Thoracic aorta (tissue), 2 donors: ENCODE results near the gene KLK4. TPM values are rescaled to one million over a fixed set of nuclear protein-coding genes. Genes with fewer than 3 reads are reported as not detected.

Experiments
- ATAC-seq: fragments of 150-250 bp; one replicate; pipeline ENCODE4 v1.8.0; 2017; ENCODE audit warnings: low read depth; ENCODE audit not compliant: insufficient number of reproducible peaks, low FRiP score
- DNase-seq: peaks from one replicate; pipeline ENCODE4 v3.0.0-alpha.2; 2020; ENCODE audit warnings: low spot score
- H3K27ac ChIP-seq, 2 donors: fragments of 200-600 bp; sonication (generic); 1 replicate in 1 of 2; 2 replicates in 1 of 2; pipeline ENCODE4 v1.5.1; 2016; ENCODE audit warnings: mild to moderate bottlenecking in 2 of 2, moderate library complexity in 2 of 2
- H3K27me3 ChIP-seq: fragments of 200-600 bp; sonication (generic); replicated peaks from 2 replicates; pipeline ENCODE4 v1.6.0; 2016; ENCODE audit warnings: mild to moderate bottlenecking; ENCODE audit not compliant: insufficient read depth
- H3K36me3 ChIP-seq: fragments of 200-600 bp; sonication (generic); one replicate; pipeline ENCODE4 v1.5.1; 2016
- H3K4me1 ChIP-seq, 2 donors: fragments of 200-600 bp; sonication (generic); 1 replicate in 1 of 2; 2 replicates in 1 of 2; pipeline versions ENCODE4 v1.5.1 to v1.6.0; 2016; ENCODE audit warnings: low read depth in 2 of 2, mild to moderate bottlenecking in 1 of 2; ENCODE audit not compliant: control insufficient read depth in 1 of 2
- H3K4me3 ChIP-seq: fragments of 200-600 bp; sonication (generic); 2 replicates; pipeline ENCODE4 v1.5.1; 2016; ENCODE audit warnings: mild to moderate bottlenecking
- H3K9me3 ChIP-seq: fragments of 200-600 bp; sonication (generic); 2 replicates; pipeline ENCODE4 v1.5.1; 2016
- CTCF ChIP-seq: fragments of 200-600 bp; sonication (generic); IDR thresholded peaks from one replicate; pipeline ENCODE4 v1.5.1; 2019; ENCODE audit warnings: antibody characterized with exemption
- total RNA-seq, 2 donors: library from RNA; depleted of rRNA; stranded (reverse); fragments of >200 nt; gene quantifications; one replicate each; pipeline versions ENCODE4 v1.1.0 to v1.2.3, GENCODE V29; 2016

KLK4 gene
- total RNA-seq, 2 donors from 2014 or later, result not detected

GRCh38 chr19:50906217-50906616 is 5.0 kb downstream of the KLK4 start:
- DNase-seq, result no peak

GRCh38 chr19:50902640-50903039 is 8.6 kb downstream of the KLK4 start:
- H3K9me3 ChIP-seq, result no peaks in the 10 kb centered on the region
- DNase-seq (no peak), ATAC-seq (no peak)
- H3K4me3 ChIP-seq, result no peak overlapping the region
- no peaks in the 10 kb centered on the region for H3K4me1 ChIP-seq
- no peaks in the 10 kb centered on the region for H3K27me3 ChIP-seq
- TF ChIP-seq CTCF, result no peak
- H3K27ac ChIP-seq, result no peak overlapping the region
- no peaks in the 10 kb centered on the region for H3K36me3 ChIP-seq

More at GRCh38 chr19:50906217-50906616, 5.0 kb downstream of the KLK4 start:
- no peak for ATAC-seq
- Histone ChIP-seq H3K9me3 (no peaks in the 10 kb centered on the region), H3K27ac (no peak overlapping the region), H3K36me3 (no peaks in the 10 kb centered on the region), H3K27me3 (no peaks in the 10 kb centered on the region), H3K4me3 (no peak overlapping the region), H3K4me1 (no peaks in the 10 kb centered on the region)
- TF ChIP-seq CTCF, result no peak

- Histone ChIP-seq H3K4me1 (no peaks in the 10 kb centered on the region), H3K9me3 (no peaks in the 10 kb centered on the region), H3K27ac (no peak overlapping the region), H3K4me3 (no peak overlapping the region), H3K27me3 (no peaks in the 10 kb centered on the region), H3K36me3 (no peaks in the 10 kb centered on the region)
- ATAC-seq, result no peak
- no peak for DNase-seq
- TF ChIP-seq CTCF, result no peak
These were observed 11.6 kb downstream of the KLK4 start for GRCh38 chr19:50899569-50899968.

GRCh38 chr19:50898018-50898417 is 13.2 kb downstream of the KLK4 start:
- no peaks in the 10 kb centered on the region for H3K36me3 ChIP-seq
- H3K4me1 ChIP-seq, result no peaks in the 10 kb centered on the region
- ATAC-seq (no peak), DNase-seq (no peak)
- no peak for TF ChIP-seq CTCF
- H3K27ac ChIP-seq, result no peak overlapping the region
- no peaks in the 10 kb centered on the region for H3K9me3 ChIP-seq
- H3K4me3 ChIP-seq, result no peak overlapping the region
- H3K27me3 ChIP-seq, result no peaks in the 10 kb centered on the region

- no peak overlapping the region for H3K4me3 ChIP-seq
- H3K4me1 ChIP-seq, result no peaks in the 10 kb centered on the region
- no peak for ATAC-seq
- no peaks in the 10 kb centered on the region for H3K36me3 ChIP-seq
- H3K9me3 ChIP-seq, result no peaks in the 10 kb centered on the region
- no peak for TF ChIP-seq CTCF
- no peak overlapping the region for H3K27ac ChIP-seq
- no peaks in the 10 kb centered on the region for H3K27me3 ChIP-seq
- no peak for DNase-seq
These were observed 13.6 kb downstream of the KLK4 start for GRCh38 chr19:50897612-50898011.
